ENCODE data around the gene COBLL1.

DNA sequence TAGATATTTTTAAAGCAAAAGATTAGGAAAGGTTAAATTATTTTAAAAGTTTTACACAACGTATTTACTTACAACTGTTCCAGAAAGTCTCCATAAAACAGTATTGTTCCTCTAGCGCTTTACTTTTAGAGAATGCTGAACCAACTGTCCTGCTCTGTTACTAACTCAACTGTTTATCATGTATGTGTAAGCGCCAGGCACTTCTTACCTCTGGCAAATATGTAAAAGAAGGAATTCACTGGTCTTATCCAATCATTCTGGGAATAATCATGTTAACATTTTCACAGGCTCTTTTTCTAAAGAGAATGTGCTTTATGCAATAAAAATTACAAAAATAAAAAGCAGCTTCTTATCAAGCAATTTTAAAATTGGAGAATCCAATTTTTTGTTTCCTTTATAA is 68.0 kb downstream of the COBLL1 start:
- TF ChIP-seq, protein P1, sequence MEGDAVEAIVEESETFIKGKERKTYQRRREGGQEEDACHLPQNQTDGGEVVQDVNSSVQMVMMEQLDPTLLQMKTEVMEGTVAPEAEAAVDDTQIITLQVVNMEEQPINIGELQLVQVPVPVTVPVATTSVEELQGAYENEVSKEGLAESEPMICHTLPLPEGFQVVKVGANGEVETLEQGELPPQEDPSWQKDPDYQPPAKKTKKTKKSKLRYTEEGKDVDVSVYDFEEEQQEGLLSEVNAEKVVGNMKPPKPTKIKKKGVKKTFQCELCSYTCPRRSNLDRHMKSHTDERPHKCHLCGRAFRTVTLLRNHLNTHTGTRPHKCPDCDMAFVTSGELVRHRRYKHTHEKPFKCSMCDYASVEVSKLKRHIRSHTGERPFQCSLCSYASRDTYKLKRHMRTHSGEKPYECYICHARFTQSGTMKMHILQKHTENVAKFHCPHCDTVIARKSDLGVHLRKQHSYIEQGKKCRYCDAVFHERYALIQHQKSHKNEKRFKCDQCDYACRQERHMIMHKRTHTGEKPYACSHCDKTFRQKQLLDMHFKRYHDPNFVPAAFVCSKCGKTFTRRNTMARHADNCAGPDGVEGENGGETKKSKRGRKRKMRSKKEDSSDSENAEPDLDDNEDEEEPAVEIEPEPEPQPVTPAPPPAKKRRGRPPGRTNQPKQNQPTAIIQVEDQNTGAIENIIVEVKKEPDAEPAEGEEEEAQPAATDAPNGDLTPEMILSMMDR (IDR thresholded peaks at IDR 0.05; ENCODE audit: poor library complexity): no peak
- TF ChIP-seq EZH2phosphoT487 (IDR thresholded peaks at IDR 0.05; ENCODE audit: low read depth, severe bottlenecking, unreplicated experiment) (no peak), EZH2 (IDR thresholded peaks at IDR 0.05; ENCODE audit: borderline replicate concordance) (no peak)

Data from hepatocyte (in vitro differentiated cells).